MCF 10A (cell line): ENCODE data around the gene ZNF783. TPM values are rescaled to one million over a fixed set of nuclear protein-coding genes. Genes with fewer than 3 reads are reported as not detected.

Source experiments
- BruUV-seq: library from RNA; stranded (reverse); fragments of 400-500 nt; replicated peaks from 2 replicates; lab custom pipeline; 2021; lab: Mats Ljungman, UMichigan
- CTCF ChIA-PET: fragments of 300-600 bp; sonication (Branson Sonifier 250); formaldehyde crosslinking; extraction: SDS; loops from one replicate; lab custom pipeline; 2021; ENCODE audit warnings: antibody characterized with exemption, inconsistent platforms; lab: Yijun Ruan, JAX
- POLR2A ChIA-PET: fragments of 300-600, 350-650 bp; sonication (Branson Sonifier 250); formaldehyde crosslinking; extraction: SDS; loops from one replicate; lab custom pipeline; 2020; ENCODE audit warnings: antibody characterized with exemption, inconsistent platforms; lab: Yijun Ruan, JAX
- DNase-seq: peaks from one replicate; pipeline ENCODE4 v3.0.0-alpha.2; 2018; ENCODE audit not compliant: unreplicated experiment
- H3K27ac Mint-ChIP-seq: one replicate; pipeline ENCODE4 v1.8.0; 2022; ENCODE audit warnings: mild to moderate bottlenecking, low read depth, mixed read lengths; ENCODE audit not compliant: unreplicated experiment
- H3K27me3 Mint-ChIP-seq: one replicate; pipeline ENCODE4 v1.8.0; 2022; ENCODE audit warnings: mixed read lengths; ENCODE audit not compliant: insufficient read depth, unreplicated experiment
- H3K36me3 Mint-ChIP-seq: one replicate; pipeline ENCODE4 v1.8.0; 2022; ENCODE audit warnings: mild to moderate bottlenecking, moderate library complexity, mixed read lengths; ENCODE audit not compliant: insufficient read depth, unreplicated experiment
- H3K4me1 Mint-ChIP-seq: one replicate; pipeline ENCODE4 v1.8.0; 2022; ENCODE audit warnings: mixed read lengths; ENCODE audit not compliant: insufficient read depth, unreplicated experiment
- H3K4me3 Mint-ChIP-seq: one replicate; pipeline ENCODE4 v1.8.0; 2022; ENCODE audit warnings: mild to moderate bottlenecking, moderate library complexity, mixed read lengths; ENCODE audit not compliant: unreplicated experiment
- H3K9me3 Mint-ChIP-seq: one replicate; pipeline ENCODE4 v1.8.0; 2022; ENCODE audit warnings: mixed read lengths; ENCODE audit not compliant: unreplicated experiment
- intact Hi-C: fragments of 100-400 bp; cut with micrococcal nuclease; formaldehyde crosslinking; loops from 2 replicates; pipeline ENCODE4 v1.14.1; 2022
- total RNA-seq: library from RNA; stranded (reverse); gene quantifications from 2 replicates; pipeline ENCODE4 v1.2.3, GENCODE V29; 2022
- TF ChIP-seq, protein P1 (sequence below): fragments of 200-600 bp; IDR thresholded peaks from one replicate; pipeline ENCODE4 v1.8.0; 2022; ENCODE audit warnings: antibody characterized with exemption, mild to moderate bottlenecking; ENCODE audit not compliant: unreplicated experiment

Gene ZNF783
- total RNA-seq, 1 experiment from 2014 or later: 39.5 TPM

DNA sequence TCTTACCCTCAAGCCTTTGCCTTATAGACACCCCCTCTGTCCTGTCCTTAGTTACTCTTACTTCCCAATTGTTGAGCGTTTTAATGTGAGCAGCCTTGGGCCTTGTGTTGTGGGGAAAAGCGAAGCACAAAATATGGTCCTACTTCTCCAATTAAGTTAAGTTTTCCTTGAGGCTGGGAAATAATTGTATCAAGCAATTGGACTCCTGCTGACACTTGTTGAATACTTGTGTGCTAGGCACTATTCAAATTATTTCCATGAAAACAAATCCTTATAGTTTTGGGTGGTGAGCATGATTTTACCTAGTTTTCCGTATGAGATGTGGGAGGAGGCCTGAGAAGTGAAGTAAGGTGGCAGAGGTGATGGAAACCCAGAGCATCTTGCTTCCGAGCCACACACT is 5.4 kb upstream of the ZNF783 start:
- TF ChIP-seq, protein P1, sequence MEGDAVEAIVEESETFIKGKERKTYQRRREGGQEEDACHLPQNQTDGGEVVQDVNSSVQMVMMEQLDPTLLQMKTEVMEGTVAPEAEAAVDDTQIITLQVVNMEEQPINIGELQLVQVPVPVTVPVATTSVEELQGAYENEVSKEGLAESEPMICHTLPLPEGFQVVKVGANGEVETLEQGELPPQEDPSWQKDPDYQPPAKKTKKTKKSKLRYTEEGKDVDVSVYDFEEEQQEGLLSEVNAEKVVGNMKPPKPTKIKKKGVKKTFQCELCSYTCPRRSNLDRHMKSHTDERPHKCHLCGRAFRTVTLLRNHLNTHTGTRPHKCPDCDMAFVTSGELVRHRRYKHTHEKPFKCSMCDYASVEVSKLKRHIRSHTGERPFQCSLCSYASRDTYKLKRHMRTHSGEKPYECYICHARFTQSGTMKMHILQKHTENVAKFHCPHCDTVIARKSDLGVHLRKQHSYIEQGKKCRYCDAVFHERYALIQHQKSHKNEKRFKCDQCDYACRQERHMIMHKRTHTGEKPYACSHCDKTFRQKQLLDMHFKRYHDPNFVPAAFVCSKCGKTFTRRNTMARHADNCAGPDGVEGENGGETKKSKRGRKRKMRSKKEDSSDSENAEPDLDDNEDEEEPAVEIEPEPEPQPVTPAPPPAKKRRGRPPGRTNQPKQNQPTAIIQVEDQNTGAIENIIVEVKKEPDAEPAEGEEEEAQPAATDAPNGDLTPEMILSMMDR: no peak
- peaks cover 10% of the 10 kb centered on the region for H3K4me1 Mint-ChIP-seq
- peaks cover 22% of the 10 kb centered on the region for H3K36me3 Mint-ChIP-seq
- no peaks in the 10 kb centered on the region for H3K27me3 Mint-ChIP-seq
- no peak overlapping the region for H3K27ac Mint-ChIP-seq
- intact Hi-C loops: no loop called here
- BruUV-seq: no TSS peak
- no peaks in the 10 kb centered on the region for H3K9me3 Mint-ChIP-seq
- POLR2A ChIA-PET: interaction anchor here (0.5 to 0.7 kb wide), 3 partner anchors 19 to 62 kb away, joined by 3 to 4 read pairs (median 3); no protein-coding TSS in a partner anchor
- CTCF ChIA-PET: interaction anchor here (0.6 kb wide), 1 partner anchor 16 kb away, joined by 3 read pairs; no protein-coding TSS in a partner anchor
- DNase-seq: no peak
- H3K4me3 Mint-ChIP-seq: no peak overlapping the region

DNA sequence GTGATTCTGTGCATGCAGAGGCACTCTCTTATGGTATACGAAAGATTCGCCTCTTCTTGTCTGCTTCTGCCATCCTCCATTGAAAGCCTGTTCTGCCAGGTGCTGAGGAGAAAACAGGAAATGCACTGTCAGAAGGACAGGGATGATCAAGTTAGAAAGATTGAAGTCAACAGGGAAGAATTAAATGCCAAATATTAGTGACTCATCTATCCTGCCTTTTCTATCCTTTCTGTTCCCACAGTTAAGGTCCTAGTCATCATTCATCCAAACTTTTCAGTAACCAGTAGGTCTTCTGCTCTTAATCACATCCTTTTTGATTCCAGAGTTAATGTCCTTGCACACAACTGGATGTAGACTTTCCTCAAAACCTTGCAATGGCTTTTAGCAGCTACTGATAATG is 4.8 kb upstream of the ZNF783 start:
- BruUV-seq: no TSS peak
- Mint-ChIP-seq H3K4me3 (no peak overlapping the region), H3K27me3 (no peaks in the 10 kb centered on the region), H3K4me1 (peaks cover 10% of the 10 kb centered on the region), H3K27ac (no peak overlapping the region), H3K9me3 (no peaks in the 10 kb centered on the region), H3K36me3 (peaks cover 16% of the 10 kb centered on the region)
- CTCF ChIA-PET: interaction anchor here (1.3 kb wide), 1 partner anchor 54 kb away, joined by 4 read pairs; no protein-coding TSS in a partner anchor
- no peak for DNase-seq
- TF ChIP-seq, protein P1: no peak
- intact Hi-C loops: no loop called here
- POLR2A ChIA-PET: interaction anchor here (0.6 to 1.5 kb wide), 2 partner anchors 62 to 131 kb away, joined by 3 read pairs; no protein-coding TSS in a partner anchor

DNA sequence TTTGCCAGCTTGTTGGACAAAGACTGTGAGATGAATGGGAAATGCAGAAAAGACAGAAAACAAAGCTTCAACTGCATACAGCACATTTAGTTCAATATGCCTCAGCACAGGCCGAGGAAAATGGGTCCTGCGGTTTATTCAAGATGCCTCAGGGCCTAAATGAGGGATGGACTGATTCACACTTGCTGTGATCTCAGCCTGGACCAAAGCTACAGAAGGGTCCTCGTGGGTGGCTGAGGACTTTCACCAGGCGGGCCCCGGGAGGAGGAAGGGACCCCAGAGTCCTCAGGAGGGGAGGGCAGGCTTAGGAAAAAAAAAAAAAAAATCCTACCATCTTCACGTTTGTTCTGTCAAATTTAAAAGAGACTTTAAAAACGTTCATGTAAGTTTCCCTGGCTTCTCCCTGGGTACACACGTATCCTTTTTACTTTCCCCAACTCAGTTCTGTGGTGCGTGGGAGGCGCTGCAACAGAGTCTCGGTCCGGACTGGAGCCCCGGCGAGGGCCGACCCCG is 624 bp upstream of the ZNF783 start:
- intact Hi-C loops: loop anchor here (5.0 kb wide), 2 partner anchors 64 to 236 kb away; partner anchors contain the start of genes ZNF282 and ZNF746

DNA sequence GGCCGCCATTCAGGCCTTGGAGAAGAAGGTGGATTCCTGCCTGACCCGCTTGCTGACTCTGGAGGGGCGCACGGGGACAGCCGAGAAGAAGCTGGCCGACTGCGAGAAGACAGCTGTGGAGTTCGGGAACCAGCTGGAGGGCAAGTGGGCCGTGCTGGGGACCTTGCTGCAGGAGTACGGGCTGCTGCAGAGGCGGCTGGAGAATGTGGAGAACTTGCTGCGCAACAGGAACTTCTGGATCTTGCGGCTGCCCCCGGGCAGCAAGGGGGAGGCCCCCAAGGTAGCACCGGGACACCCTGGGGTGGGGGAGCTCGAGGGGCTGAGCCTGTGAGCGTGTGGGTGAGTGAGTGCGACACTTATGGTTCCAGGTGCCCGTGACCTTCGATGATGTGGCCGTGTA is 4.5 kb downstream of the ZNF783 start:
- BruUV-seq: no TSS peak
- POLR2A ChIA-PET: interaction anchor here (0.6 kb wide), 1 partner anchor 16 kb away, joined by 3 read pairs; no protein-coding TSS in a partner anchor
- Mint-ChIP-seq H3K4me1 (peaks cover 7% of the 10 kb centered on the region), H3K9me3 (no peaks in the 10 kb centered on the region), H3K36me3 (peaks cover 72% of the 10 kb centered on the region), H3K27me3 (no peaks in the 10 kb centered on the region), H3K4me3 (no peak overlapping the region), H3K27ac (no peak overlapping the region)
- intact Hi-C loops: no loop called here
- TF ChIP-seq, protein P1: no peak
- CTCF ChIA-PET: no interaction called here
- DNase-seq: no peak

More for the DNA sequence above, 624 bp upstream of the ZNF783 start:
- peak overlapping the region; percentile 91 for H3K27ac Mint-ChIP-seq
- ChIA-PET POLR2A (interaction anchor here (0.6 to 1.8 kb wide), 17 partner anchors 8 to 1108 kb away, joined by 3 to 16 read pairs (median 3); partner anchors contain the start of genes ZNF212 and ZNF282), CTCF (interaction anchor here (0.6 to 2.4 kb wide), 14 partner anchors 9 to 234 kb away, joined by 3 to 18 read pairs (median 4); partner anchors contain the start of genes ZNF282 and ZNF425)
- H3K36me3 Mint-ChIP-seq: peaks cover 27% of the 10 kb centered on the region
- H3K27me3 Mint-ChIP-seq: no peaks in the 10 kb centered on the region
- TF ChIP-seq, protein P1: no peak
- peaks cover 17% of the 10 kb centered on the region for H3K4me1 Mint-ChIP-seq
- H3K4me3 Mint-ChIP-seq: peak overlapping the region; percentile 78
- DNase-seq: peak; percentile 52
- BruUV-seq: TSS peak; percentile 68
- H3K9me3 Mint-ChIP-seq: no peaks in the 10 kb centered on the region
